Measurements from ENCODE around the gene GDI2. TPM values are rescaled to one million over a fixed set of nuclear protein-coding genes. Genes with fewer than 3 reads are reported as not detected.

GDI2 gene
- total and polyA plus RNA-seq, 2 of the 13 experiments (the other 11 are each of a cell fraction or from before 2014, with no cell fraction given), result 153 to 477 TPM

DNA sequence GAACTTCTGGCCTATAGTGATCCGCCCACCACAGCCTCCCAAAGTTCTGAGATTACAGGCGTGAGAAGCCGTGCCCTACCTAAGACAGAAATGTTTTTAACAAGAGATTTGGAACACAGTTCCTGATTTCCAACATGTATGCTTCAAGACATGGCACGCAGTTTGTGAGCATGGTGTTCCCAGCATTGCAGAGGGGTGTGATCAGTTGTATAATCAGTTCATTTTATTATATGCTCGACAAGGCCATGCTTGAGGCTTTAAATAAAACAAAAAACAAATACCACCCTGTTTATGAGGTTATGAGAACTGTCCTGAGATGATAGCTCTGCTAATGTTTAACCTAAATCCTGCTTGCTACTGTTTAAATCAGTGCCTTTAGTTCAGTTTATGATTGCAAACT lies 68.4 kb downstream of the GDI2 start:
- DNase-seq (ENCODE audit: low spot score) (no peak), ATAC-seq (no peak), FAIRE-seq (no peak)
- H2AFZ ChIP-seq (ENCODE audit: low read length), result no peak overlapping the region
- intact Hi-C loops (cut with micrococcal nuclease; ENCODE audit: unreplicated experiment), result loop anchor here (5.0 kb wide), 1 partner anchor 53 kb away; no protein-coding TSS in a partner anchor
- H3K4me1 ChIP-seq (ENCODE audit: insufficient read depth, low read length), result peaks cover 37% of the 10 kb centered on the region
- in situ Hi-C loops (cut with HindIII; ENCODE audit: extremely low pct_ligation_motif_present, low pct_unique_long_range_greater_than_20kb), result no loop called here
- H4K20me1 ChIP-seq (ENCODE audit: insufficient read depth, low read length), result no peaks in the 10 kb centered on the region
- peak; percentile 21 for TF ChIP-seq RBM22 (optimal IDR thresholded peaks at IDR 0.05; ENCODE audit: low read length)
- no peak for TF ChIP-seq SP4 (CRISPR knock-in tag; IDR thresholded peaks at IDR 0.05)
- peaks cover 16 to 59% of the 10 kb centered on the region in 2 experiments for H3K36me3 ChIP-seq (replicated peaks in 1 of 2; ENCODE audit: control insufficient read depth in 1 of 2, insufficient read depth in 2 of 2, low read length in 2 of 2)
- H3K4me2 ChIP-seq (ENCODE audit: low read depth, low read length), result no peak overlapping the region
- BruUV-seq (replicated peaks), result no TSS peak
- no peak overlapping the region for H3K9ac ChIP-seq (ENCODE audit: insufficient read depth, low read depth, low read length)
- H3K79me2 ChIP-seq (ENCODE audit: insufficient read depth, low read length), result peaks cover 7% of the 10 kb centered on the region
- no peaks in the 10 kb centered on the region for H3K9me3 ChIP-seq (ENCODE audit: low read length)
- H3K27ac ChIP-seq (ENCODE audit: extremely low read length, insufficient read depth, low read length), result no peak overlapping the region
- H3K27me3 ChIP-seq (ENCODE audit: control insufficient read depth in 1 of 2, insufficient read depth in 2 of 2, low read length in 2 of 2), result no peaks in the 10 kb centered on the region
- CTCF ChIA-PET (ENCODE audit: low intra/inter-chr PET ratio, low total read pairs), result no interaction called here
- H3K4me3 ChIP-seq (replicated peaks in 1 of 3; ENCODE audit: insufficient read depth in 1 of 3, low read depth in 2 of 3, low read length in 3 of 3), result no peak overlapping the region
- 91% methylated on average over 5 of the region's 5 CpGs for WGBS (ENCODE audit: low lambda C conversion rate)
- POLR2A ChIA-PET, result no interaction called here

DNA sequence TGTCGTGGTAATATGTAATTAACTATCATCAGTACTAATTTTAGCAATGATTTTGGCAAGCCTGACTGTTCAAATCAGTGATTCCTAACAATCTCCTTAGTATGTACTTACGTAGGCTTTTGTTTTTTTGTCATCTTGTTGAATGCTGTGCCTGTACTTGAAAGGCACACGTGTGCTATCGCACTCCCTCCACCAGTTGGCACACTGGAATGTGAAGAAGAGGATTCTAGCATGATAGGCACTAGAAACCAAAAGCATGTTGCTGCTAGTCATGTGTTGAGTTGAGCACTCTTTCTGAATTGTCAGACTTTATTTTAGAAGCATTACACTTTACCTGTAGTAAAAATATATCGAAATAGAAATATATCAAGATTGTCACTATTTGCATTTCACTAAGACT lies 69.5 kb downstream of the GDI2 start:
- POLR2A ChIA-PET, result no interaction called here
- no peak overlapping the region for H3K9ac ChIP-seq (ENCODE audit: insufficient read depth, low read depth, low read length)
- 78% methylated on average over 5 of the region's 5 CpGs for WGBS (ENCODE audit: low lambda C conversion rate)

More for the DNA sequence above, 69.5 kb downstream of the GDI2 start:
- Histone ChIP-seq H4K20me1 (ENCODE audit: insufficient read depth, low read length) (no peaks in the 10 kb centered on the region), H3K79me2 (ENCODE audit: insufficient read depth, low read length) (no peaks in the 10 kb centered on the region), H3K4me1 (ENCODE audit: insufficient read depth, low read length) (peaks cover 26% of the 10 kb centered on the region), H3K27ac (ENCODE audit: extremely low read length, insufficient read depth, low read length) (no peak overlapping the region), H2AFZ (ENCODE audit: low read length) (no peak overlapping the region), H3K36me3 (replicated peaks in 1 of 2; ENCODE audit: control insufficient read depth in 1 of 2, insufficient read depth in 2 of 2, low read length in 2 of 2) (peaks cover 18 to 68% of the 10 kb centered on the region in 2 experiments), H3K4me3 (replicated peaks in 1 of 3; ENCODE audit: insufficient read depth in 1 of 3, low read depth in 2 of 3, low read length in 3 of 3) (no peak overlapping the region), H3K27me3 (ENCODE audit: control insufficient read depth in 1 of 2, insufficient read depth in 2 of 2, low read length in 2 of 2) (no peaks in the 10 kb centered on the region), H3K4me2 (ENCODE audit: low read depth, low read length) (no peak overlapping the region), H3K9me3 (ENCODE audit: low read length) (no peaks in the 10 kb centered on the region)
- in situ Hi-C loops (cut with HindIII; ENCODE audit: extremely low pct_ligation_motif_present, low pct_unique_long_range_greater_than_20kb), result no loop called here
- intact Hi-C loops (cut with micrococcal nuclease; ENCODE audit: unreplicated experiment), result no loop called here
- FAIRE-seq, result no peak
- TF ChIP-seq, protein P1, sequence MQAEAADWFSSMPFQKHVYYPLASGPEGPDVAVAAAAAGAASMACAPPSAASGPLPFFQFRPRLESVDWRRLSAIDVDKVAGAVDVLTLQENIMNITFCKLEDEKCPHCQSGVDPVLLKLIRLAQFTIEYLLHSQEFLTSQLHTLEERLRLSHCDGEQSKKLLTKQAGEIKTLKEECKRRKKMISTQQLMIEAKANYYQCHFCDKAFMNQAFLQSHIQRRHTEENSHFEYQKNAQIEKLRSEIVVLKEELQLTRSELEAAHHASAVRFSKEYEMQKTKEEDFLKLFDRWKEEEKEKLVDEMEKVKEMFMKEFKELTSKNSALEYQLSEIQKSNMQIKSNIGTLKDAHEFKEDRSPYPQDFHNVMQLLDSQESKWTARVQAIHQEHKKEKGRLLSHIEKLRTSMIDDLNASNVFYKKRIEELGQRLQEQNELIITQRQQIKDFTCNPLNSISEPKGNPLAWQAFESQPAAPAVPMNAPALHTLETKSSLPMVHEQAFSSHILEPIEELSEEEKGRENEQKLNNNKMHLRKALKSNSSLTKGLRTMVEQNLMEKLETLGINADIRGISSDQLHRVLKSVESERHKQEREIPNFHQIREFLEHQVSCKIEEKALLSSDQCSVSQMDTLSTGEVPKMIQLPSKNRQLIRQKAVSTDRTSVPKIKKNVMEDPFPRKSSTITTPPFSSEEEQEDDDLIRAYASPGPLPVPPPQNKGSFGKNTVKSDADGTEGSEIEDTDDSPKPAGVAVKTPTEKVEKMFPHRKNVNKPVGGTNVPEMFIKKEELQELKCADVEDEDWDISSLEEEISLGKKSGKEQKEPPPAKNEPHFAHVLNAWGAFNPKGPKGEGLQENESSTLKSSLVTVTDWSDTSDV (CRISPR knock-in tag; IDR thresholded peaks at IDR 0.05), result no peak
- CTCF ChIA-PET (ENCODE audit: low intra/inter-chr PET ratio, low total read pairs), result no interaction called here
- no peak for DNase-seq (ENCODE audit: low spot score)
- no TSS peak for BruUV-seq (replicated peaks)
- ATAC-seq, result no peak
